Activated CD8-positive, alpha-beta T cell treated with anti-CD3 and anti-CD28 coated beads for 36 hours (primary cell): Measurements from ENCODE around the gene DNPEP. TPM values are rescaled to one million over a fixed set of nuclear protein-coding genes. Genes with fewer than 3 reads are reported as not detected.

Experiments used
- ATAC-seq: fragments of 200-7000 bp; cut with Tn5 transposase; one replicate; pipeline ENCODE4 v1.10.0; 2021; ENCODE audit warnings: mild to moderate bottlenecking, moderate library complexity
- CTCF ChIA-PET: fragments of 350-600 bp; sonication (Branson Sonifier 250); formaldehyde crosslinking; loops from one replicate; lab custom pipeline; 2021; ENCODE audit warnings: antibody characterized with exemption; lab: Charles Lee
- POLR2A ChIA-PET: fragments of 350-600 bp; sonication (Branson Sonifier 250); formaldehyde crosslinking; loops from one replicate; lab custom pipeline; 2021; ENCODE audit warnings: antibody characterized with exemption; lab: Charles Lee
- DNase-seq: peaks from one replicate; pipeline ENCODE4 v3.0.0-alpha.2; 2020
- H3K27ac Mint-ChIP-seq: one replicate; pipeline ENCODE4 v1.8.0; 2021; ENCODE audit warnings: mild to moderate bottlenecking, mixed read lengths
- H3K27me3 Mint-ChIP-seq: one replicate; pipeline ENCODE4 v1.8.0; 2021; ENCODE audit warnings: mixed read lengths
- H3K36me3 Mint-ChIP-seq: one replicate; pipeline ENCODE4 v1.8.0; 2021; ENCODE audit warnings: low read depth, mixed read lengths
- H3K4me1 Mint-ChIP-seq: one replicate; pipeline ENCODE4 v1.8.0; 2021; ENCODE audit warnings: low read depth, mixed read lengths
- H3K4me3 Mint-ChIP-seq: one replicate; pipeline ENCODE4 v1.8.0; 2021; ENCODE audit warnings: mild to moderate bottlenecking, moderate library complexity, mixed read lengths
- H3K9me3 Mint-ChIP-seq: one replicate; pipeline ENCODE4 v1.8.0; 2021; ENCODE audit warnings: mixed read lengths
- intact Hi-C: fragments of 100-400 bp; cut with micrococcal nuclease; formaldehyde crosslinking; loops from one replicate; pipeline ENCODE4 v1.10.0; 2022
- total RNA-seq, 2 experiments: library from RNA; stranded (reverse); gene quantifications; one replicate each; pipeline ENCODE4 v1.2.3, GENCODE V29; 2021
- TF ChIP-seq, protein P1 (sequence below): fragments of 200-600 bp; IDR thresholded peaks from one replicate; pipeline ENCODE4 v1.8.0; 2022; ENCODE audit warnings: antibody characterized with exemption, mild to moderate bottlenecking

The DNPEP gene
- total RNA-seq, 2 experiments from 2014 or later, result 112 to 113 TPM

DNA sequence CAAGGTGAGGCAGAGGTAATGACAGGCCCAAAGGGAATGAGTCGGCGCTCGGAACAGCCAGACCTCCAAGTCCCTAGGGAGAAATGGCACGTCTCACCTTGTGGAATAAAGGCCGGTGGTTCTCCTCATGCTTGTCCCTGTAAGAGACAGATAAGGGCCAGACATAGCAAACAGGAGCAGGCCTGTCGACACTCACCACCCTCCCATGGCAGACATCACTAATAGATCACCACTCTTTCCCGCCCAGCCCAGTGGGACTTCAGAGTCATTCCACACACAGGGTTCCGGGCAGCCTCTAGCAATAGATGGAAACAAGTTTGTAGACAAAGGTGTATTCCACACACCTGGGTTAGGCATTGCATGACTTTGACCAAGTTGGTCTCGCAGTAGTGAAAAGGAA lies 6.3 kb downstream of the DNPEP start:
- ATAC-seq (no peak), DNase-seq (no peak)
- TF ChIP-seq, protein P1, sequence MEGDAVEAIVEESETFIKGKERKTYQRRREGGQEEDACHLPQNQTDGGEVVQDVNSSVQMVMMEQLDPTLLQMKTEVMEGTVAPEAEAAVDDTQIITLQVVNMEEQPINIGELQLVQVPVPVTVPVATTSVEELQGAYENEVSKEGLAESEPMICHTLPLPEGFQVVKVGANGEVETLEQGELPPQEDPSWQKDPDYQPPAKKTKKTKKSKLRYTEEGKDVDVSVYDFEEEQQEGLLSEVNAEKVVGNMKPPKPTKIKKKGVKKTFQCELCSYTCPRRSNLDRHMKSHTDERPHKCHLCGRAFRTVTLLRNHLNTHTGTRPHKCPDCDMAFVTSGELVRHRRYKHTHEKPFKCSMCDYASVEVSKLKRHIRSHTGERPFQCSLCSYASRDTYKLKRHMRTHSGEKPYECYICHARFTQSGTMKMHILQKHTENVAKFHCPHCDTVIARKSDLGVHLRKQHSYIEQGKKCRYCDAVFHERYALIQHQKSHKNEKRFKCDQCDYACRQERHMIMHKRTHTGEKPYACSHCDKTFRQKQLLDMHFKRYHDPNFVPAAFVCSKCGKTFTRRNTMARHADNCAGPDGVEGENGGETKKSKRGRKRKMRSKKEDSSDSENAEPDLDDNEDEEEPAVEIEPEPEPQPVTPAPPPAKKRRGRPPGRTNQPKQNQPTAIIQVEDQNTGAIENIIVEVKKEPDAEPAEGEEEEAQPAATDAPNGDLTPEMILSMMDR, result no peak
- H3K27me3 Mint-ChIP-seq, result no peaks in the 10 kb centered on the region
- no peak overlapping the region for H3K4me3 Mint-ChIP-seq
- H3K4me1 Mint-ChIP-seq, result peaks cover 8% of the 10 kb centered on the region
- POLR2A ChIA-PET, result no interaction called here
- no peaks in the 10 kb centered on the region for H3K9me3 Mint-ChIP-seq
- H3K36me3 Mint-ChIP-seq, result peaks cover 47% of the 10 kb centered on the region
- intact Hi-C loops, result no loop called here
- no peak overlapping the region for H3K27ac Mint-ChIP-seq
- CTCF ChIA-PET, result no interaction called here

GRCh38 chr2:219380926-219381325 lies 6.8 kb downstream of the DNPEP start:
- intact Hi-C loops, result no loop called here
- ChIA-PET CTCF (no interaction called here), POLR2A (no interaction called here)
- H3K4me3 Mint-ChIP-seq, result no peak overlapping the region
- H3K4me1 Mint-ChIP-seq, result peaks cover 2% of the 10 kb centered on the region
- no peak overlapping the region for H3K27ac Mint-ChIP-seq
- ATAC-seq (no peak), DNase-seq (no peak)
- TF ChIP-seq, protein P1, result no peak
- peaks cover 42% of the 10 kb centered on the region for H3K36me3 Mint-ChIP-seq
- no peaks in the 10 kb centered on the region for H3K27me3 Mint-ChIP-seq
- H3K9me3 Mint-ChIP-seq, result no peaks in the 10 kb centered on the region

GRCh38 chr2:219378163-219378851 lies 9.4 kb downstream of the DNPEP start:
- no peaks in the 10 kb centered on the region for H3K9me3 Mint-ChIP-seq
- no peaks in the 10 kb centered on the region for H3K4me1 Mint-ChIP-seq
- TF ChIP-seq, protein P1, result no peak
- ChIA-PET CTCF (interaction anchor here (0.6 to 0.7 kb wide), 3 partner anchors 26 to 152 kb away, joined by 3 read pairs; no protein-coding TSS in a partner anchor), POLR2A (interaction anchor here (1.0 to 2.2 kb wide), 4 partner anchors 9 to 133 kb away, joined by 3 to 11 read pairs (median 4); partner anchors contain the start of genes DNPEP, GLB1L and STK16)
- peaks cover 43% of the 10 kb centered on the region for H3K36me3 Mint-ChIP-seq
- H3K4me3 Mint-ChIP-seq, result no peak overlapping the region
- no peaks in the 10 kb centered on the region for H3K27me3 Mint-ChIP-seq
- no peak overlapping the region for H3K27ac Mint-ChIP-seq
- ATAC-seq (no peak), DNase-seq (no peak)
- intact Hi-C loops, result no loop called here

DNA sequence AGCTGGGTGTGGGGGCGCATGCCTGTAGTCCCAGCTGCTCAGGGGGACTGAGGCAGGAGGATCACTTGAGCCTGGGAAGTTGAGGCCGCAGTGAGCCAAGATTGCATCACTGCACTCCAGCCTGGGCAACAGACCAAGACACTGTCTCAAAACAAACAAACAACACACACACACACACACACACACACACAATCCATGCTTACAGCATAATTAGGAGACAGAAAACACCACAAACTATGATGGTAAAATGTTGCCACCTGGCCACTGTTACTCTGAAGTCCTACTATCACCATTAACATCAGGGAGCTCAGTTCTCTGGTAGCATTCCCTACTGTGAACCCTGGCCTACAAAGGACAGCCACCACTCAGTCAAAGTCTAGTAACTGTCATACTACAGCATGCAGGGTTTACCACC lies 18.3 kb downstream of the DNPEP start:
- ChIA-PET POLR2A (interaction anchor here (0.6 kb wide), 1 partner anchor 13 kb away, joined by 3 read pairs; no protein-coding TSS in a partner anchor), CTCF (no interaction called here)
- ATAC-seq, result no peak
- Mint-ChIP-seq H3K27ac (no peak overlapping the region), H3K4me1 (no peaks in the 10 kb centered on the region), H3K4me3 (no peak overlapping the region), H3K9me3 (no peaks in the 10 kb centered on the region), H3K27me3 (no peaks in the 10 kb centered on the region), H3K36me3 (peaks cover 13% of the 10 kb centered on the region)
- intact Hi-C loops, result no loop called here
- TF ChIP-seq, protein P1, result no peak
- DNase-seq, result no peak

GRCh38 chr2:219368690-219369191 lies 19.0 kb downstream of the DNPEP start:
- Mint-ChIP-seq H3K4me3 (no peak overlapping the region), H3K4me1 (no peaks in the 10 kb centered on the region), H3K27ac (no peak overlapping the region), H3K36me3 (peaks cover 6% of the 10 kb centered on the region), H3K9me3 (no peaks in the 10 kb centered on the region), H3K27me3 (no peaks in the 10 kb centered on the region)
- POLR2A ChIA-PET, result interaction anchor here (0.7 kb wide), 1 partner anchor 9 kb away, joined by 3 read pairs; no protein-coding TSS in a partner anchor
- DNase-seq, result no peak
- ATAC-seq, result no peak
- TF ChIP-seq, protein P1, result no peak
- intact Hi-C loops, result no loop called here
- CTCF ChIA-PET, result interaction anchor here (1.7 kb wide), 1 partner anchor 209 kb away, joined by 3 read pairs; no protein-coding TSS in a partner anchor
